ENCODE results near the gene C3orf20. TPM values are rescaled to one million over a fixed set of nuclear protein-coding genes. Genes with fewer than 3 reads are reported as not detected.
A peak's percentile ranks its signal among the peaks of the same experiment; 100 is the strongest.

C3orf20 gene
- total and polyA plus RNA-seq, 2 experiments from 2014 or later, result not detected

- no peaks in the 10 kb centered on the region for H3K4me1 ChIP-seq (ENCODE audit: insufficient read depth)
- no peaks in the 10 kb centered on the region for H3K79me2 ChIP-seq (ENCODE audit: insufficient read depth)
- no peak for DNase-seq
- TF ChIP-seq EZH2phosphoT487 (IDR thresholded peaks at IDR 0.05; ENCODE audit: insufficient read depth, low read depth), result no peak
- no peak for TF ChIP-seq EZH2 (IDR thresholded peaks at IDR 0.05; ENCODE audit: insufficient read depth, poor library complexity, severe bottlenecking)
- no peaks in the 10 kb centered on the region for H3K27me3 ChIP-seq (replicated peaks; ENCODE audit: insufficient read depth)
- no peak overlapping the region for H3K27ac ChIP-seq
- H3K9me2 ChIP-seq (ENCODE audit: insufficient read depth), result no peaks in the 10 kb centered on the region
- 74 to 78% methylated on average over 5 of the region's 5 CpGs for WGBS, 2 experiments (ENCODE audit: low coverage in 1 of 2, low lambda C conversion rate in 2 of 2, missing lambda C conversion rate in 2 of 2)
- in situ Hi-C loops (cut with MboI), result no loop called here
- H3K4me2 ChIP-seq (ENCODE audit: unreplicated experiment), result no peak overlapping the region
- H4K20me1 ChIP-seq (ENCODE audit: insufficient read depth), result no peaks in the 10 kb centered on the region
- H2AFZ ChIP-seq, result no peak overlapping the region
- H3K4me3 ChIP-seq, result no peak overlapping the region
- H3K9me3 ChIP-seq (ENCODE audit: low read depth), result no peaks in the 10 kb centered on the region
- no peak overlapping the region for H3K9ac ChIP-seq
- H3K36me3 ChIP-seq (ENCODE audit: low read depth), result no peaks in the 10 kb centered on the region
- H3F3A ChIP-seq (ENCODE audit: insufficient read depth), result no peaks in the 10 kb centered on the region
These were observed 31.2 kb downstream of the C3orf20 start for GRCh38 chr3:14706096-14706495.

- in situ Hi-C loops (cut with MboI), result no loop called here
- peaks cover 18% of the 10 kb centered on the region for H3K4me1 ChIP-seq (ENCODE audit: insufficient read depth)
- no peaks in the 10 kb centered on the region for H4K20me1 ChIP-seq (ENCODE audit: insufficient read depth)
- peak overlapping the region; percentile 30 for H3K4me2 ChIP-seq (ENCODE audit: unreplicated experiment)
- no peaks in the 10 kb centered on the region for H3K36me3 ChIP-seq (ENCODE audit: low read depth)
- H2AFZ ChIP-seq, result no peak overlapping the region
- H3K9me2 ChIP-seq (ENCODE audit: insufficient read depth), result no peaks in the 10 kb centered on the region
- WGBS, 2 experiments (ENCODE audit: low coverage in 1 of 2, low lambda C conversion rate in 2 of 2, missing lambda C conversion rate in 2 of 2), result 0% methylated on average over 1 of the region's 1 CpG
- no peaks in the 10 kb centered on the region for H3K9me3 ChIP-seq (ENCODE audit: low read depth)
- no peak overlapping the region for H3K9ac ChIP-seq
- H3K4me3 ChIP-seq, result no peak overlapping the region
- peak; percentile 68 for DNase-seq
- TF ChIP-seq EZH2 (IDR thresholded peaks at IDR 0.05; ENCODE audit: insufficient read depth, poor library complexity, severe bottlenecking) (no peak), EZH2phosphoT487 (IDR thresholded peaks at IDR 0.05; ENCODE audit: insufficient read depth, low read depth) (no peak)
- 0 out of 2 replicates have a peak overlapping the region, but pooled peaks have one; percentile 2 for H3K27ac ChIP-seq
- no peaks in the 10 kb centered on the region for H3K27me3 ChIP-seq (replicated peaks; ENCODE audit: insufficient read depth)
- H3F3A ChIP-seq (ENCODE audit: insufficient read depth), result no peaks in the 10 kb centered on the region
- H3K79me2 ChIP-seq (ENCODE audit: insufficient read depth), result no peaks in the 10 kb centered on the region
These were observed 41.6 kb downstream of the C3orf20 start for GRCh38 chr3:14716591-14716990.

- no peaks in the 10 kb centered on the region for H3K79me2 ChIP-seq (ENCODE audit: insufficient read depth)
- H3K27me3 ChIP-seq (replicated peaks; ENCODE audit: insufficient read depth), result 0 out of 2 replicates have a peak, but pooled peaks cover 2% of the 10 kb centered on the region
- H3K9me2 ChIP-seq (ENCODE audit: insufficient read depth), result no peaks in the 10 kb centered on the region
- H3K4me1 ChIP-seq (ENCODE audit: insufficient read depth), result peaks cover 18% of the 10 kb centered on the region
- no peaks in the 10 kb centered on the region for H3F3A ChIP-seq (ENCODE audit: insufficient read depth)
- H3K9me3 ChIP-seq (ENCODE audit: low read depth), result no peaks in the 10 kb centered on the region
- 0 out of 2 replicates have a peak overlapping the region, but pooled peaks have one; percentile 2 for H3K27ac ChIP-seq
- in situ Hi-C loops (cut with MboI), result no loop called here
- H2AFZ ChIP-seq, result no peak overlapping the region
- TF ChIP-seq EZH2 (IDR thresholded peaks at IDR 0.05; ENCODE audit: insufficient read depth, poor library complexity, severe bottlenecking) (no peak), EZH2phosphoT487 (IDR thresholded peaks at IDR 0.05; ENCODE audit: insufficient read depth, low read depth) (no peak)
- no peak for DNase-seq
- H4K20me1 ChIP-seq (ENCODE audit: insufficient read depth), result no peaks in the 10 kb centered on the region
- H3K4me3 ChIP-seq, result no peak overlapping the region
- WGBS, 2 experiments (ENCODE audit: low coverage in 1 of 2, low lambda C conversion rate in 2 of 2, missing lambda C conversion rate in 2 of 2), result 36% methylated on average over 1 of the region's 1 CpG
- H3K36me3 ChIP-seq (ENCODE audit: low read depth), result no peaks in the 10 kb centered on the region
- no peak overlapping the region for H3K4me2 ChIP-seq (ENCODE audit: unreplicated experiment)
- H3K9ac ChIP-seq, result no peak overlapping the region
These were observed 42.4 kb downstream of the C3orf20 start for GRCh38 chr3:14717307-14717706.

GRCh38 chr3:14718539-14718938 lies 43.6 kb downstream of the C3orf20 start:
- no peak overlapping the region for H3K27ac ChIP-seq
- H3K4me3 ChIP-seq, result no peak overlapping the region
- TF ChIP-seq EZH2 (IDR thresholded peaks at IDR 0.05; ENCODE audit: insufficient read depth, poor library complexity, severe bottlenecking), result no peak
- no peak for TF ChIP-seq EZH2phosphoT487 (IDR thresholded peaks at IDR 0.05; ENCODE audit: insufficient read depth, low read depth)
- in situ Hi-C loops (cut with MboI), result no loop called here
- H3F3A ChIP-seq (ENCODE audit: insufficient read depth), result no peaks in the 10 kb centered on the region
- H3K9me3 ChIP-seq (ENCODE audit: low read depth), result no peaks in the 10 kb centered on the region
- H3K9me2 ChIP-seq (ENCODE audit: insufficient read depth), result no peaks in the 10 kb centered on the region
- no peaks in the 10 kb centered on the region for H3K79me2 ChIP-seq (ENCODE audit: insufficient read depth)
- no peak overlapping the region for H3K9ac ChIP-seq
- H4K20me1 ChIP-seq (ENCODE audit: insufficient read depth), result no peaks in the 10 kb centered on the region
- no peak overlapping the region for H3K4me2 ChIP-seq (ENCODE audit: unreplicated experiment)
- H2AFZ ChIP-seq, result no peak overlapping the region
- peaks cover 18% of the 10 kb centered on the region for H3K4me1 ChIP-seq (ENCODE audit: insufficient read depth)
- no peaks in the 10 kb centered on the region for H3K36me3 ChIP-seq (ENCODE audit: low read depth)
- 0 out of 2 replicates have a peak, but pooled peaks cover 2% of the 10 kb centered on the region for H3K27me3 ChIP-seq (replicated peaks; ENCODE audit: insufficient read depth)
- DNase-seq, result no peak
- 91 to 92% methylated on average over 2 of the region's 2 CpGs for WGBS, 2 experiments (ENCODE audit: low coverage in 1 of 2, low lambda C conversion rate in 2 of 2, missing lambda C conversion rate in 2 of 2)

GRCh38 chr3:14719006-14719405 lies 44.1 kb downstream of the C3orf20 start:
- no peak overlapping the region for H3K4me3 ChIP-seq
- peaks cover under 1% of the 10 kb centered on the region; the same call in 1 of the 2 replicates for H3F3A ChIP-seq (ENCODE audit: insufficient read depth)
- TF ChIP-seq EZH2 (IDR thresholded peaks at IDR 0.05; ENCODE audit: insufficient read depth, poor library complexity, severe bottlenecking) (no peak), EZH2phosphoT487 (IDR thresholded peaks at IDR 0.05; ENCODE audit: insufficient read depth, low read depth) (no peak)
- no peaks in the 10 kb centered on the region for H4K20me1 ChIP-seq (ENCODE audit: insufficient read depth)
- H3K27ac ChIP-seq, result no peak overlapping the region
- DNase-seq, result peak; percentile 61
- H3K9me2 ChIP-seq (ENCODE audit: insufficient read depth), result no peaks in the 10 kb centered on the region
- H3K4me1 ChIP-seq (ENCODE audit: insufficient read depth), result peaks cover 22% of the 10 kb centered on the region
- no peak overlapping the region for H3K4me2 ChIP-seq (ENCODE audit: unreplicated experiment)
- H3K9ac ChIP-seq, result no peak overlapping the region
- H3K9me3 ChIP-seq (ENCODE audit: low read depth), result no peaks in the 10 kb centered on the region
- 0 out of 2 replicates have a peak, but pooled peaks cover 2% of the 10 kb centered on the region for H3K27me3 ChIP-seq (replicated peaks; ENCODE audit: insufficient read depth)
- in situ Hi-C loops (cut with MboI), result no loop called here
- H2AFZ ChIP-seq, result no peak overlapping the region
- 72 to 81% methylated on average over 2 of the region's 2 CpGs for WGBS, 2 experiments (ENCODE audit: low coverage in 1 of 2, low lambda C conversion rate in 2 of 2, missing lambda C conversion rate in 2 of 2)
- H3K36me3 ChIP-seq (ENCODE audit: low read depth), result no peaks in the 10 kb centered on the region
- no peaks in the 10 kb centered on the region for H3K79me2 ChIP-seq (ENCODE audit: insufficient read depth)

Data from GM23248 (cell line).